GM19035 (cell line): ENCODE results near the gene DRC7.
A peak's percentile ranks its signal among the peaks of the same experiment; 100 is the strongest.

Experiments
- ATAC-seq: cut with Tn5 transposase; IDR thresholded peaks from one replicate; pipeline ENCODE4 v1.9.1; 2021; ENCODE audit not compliant: unreplicated experiment

DRC7 gene

DNA sequence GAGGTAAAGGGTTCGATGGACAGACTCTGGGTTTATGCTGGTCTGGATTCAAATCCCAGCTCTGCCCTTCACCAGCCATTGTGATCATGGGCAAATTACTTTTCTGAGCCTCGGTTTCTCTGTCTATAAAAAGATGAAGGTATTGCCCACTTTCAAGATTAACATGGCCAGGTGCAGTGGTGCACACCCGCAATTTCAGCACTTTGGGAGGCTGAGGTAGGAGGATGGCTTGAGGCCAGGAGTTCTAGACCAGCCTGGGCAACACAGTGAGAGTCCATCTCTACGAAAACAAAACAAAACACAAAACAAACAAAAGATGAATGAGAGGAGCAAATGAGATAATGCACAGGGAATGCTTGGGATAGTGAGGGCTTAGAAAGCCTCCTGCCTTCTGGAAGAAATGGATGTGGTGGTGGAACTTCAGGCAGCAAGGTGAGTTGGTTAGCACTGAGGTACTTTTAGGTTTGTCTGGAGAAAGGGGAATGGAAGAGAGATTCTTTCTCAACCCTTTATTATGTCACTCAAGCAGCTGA lies 18.0 kb upstream of the DRC7 start:
- no peak for ATAC-seq

DNA sequence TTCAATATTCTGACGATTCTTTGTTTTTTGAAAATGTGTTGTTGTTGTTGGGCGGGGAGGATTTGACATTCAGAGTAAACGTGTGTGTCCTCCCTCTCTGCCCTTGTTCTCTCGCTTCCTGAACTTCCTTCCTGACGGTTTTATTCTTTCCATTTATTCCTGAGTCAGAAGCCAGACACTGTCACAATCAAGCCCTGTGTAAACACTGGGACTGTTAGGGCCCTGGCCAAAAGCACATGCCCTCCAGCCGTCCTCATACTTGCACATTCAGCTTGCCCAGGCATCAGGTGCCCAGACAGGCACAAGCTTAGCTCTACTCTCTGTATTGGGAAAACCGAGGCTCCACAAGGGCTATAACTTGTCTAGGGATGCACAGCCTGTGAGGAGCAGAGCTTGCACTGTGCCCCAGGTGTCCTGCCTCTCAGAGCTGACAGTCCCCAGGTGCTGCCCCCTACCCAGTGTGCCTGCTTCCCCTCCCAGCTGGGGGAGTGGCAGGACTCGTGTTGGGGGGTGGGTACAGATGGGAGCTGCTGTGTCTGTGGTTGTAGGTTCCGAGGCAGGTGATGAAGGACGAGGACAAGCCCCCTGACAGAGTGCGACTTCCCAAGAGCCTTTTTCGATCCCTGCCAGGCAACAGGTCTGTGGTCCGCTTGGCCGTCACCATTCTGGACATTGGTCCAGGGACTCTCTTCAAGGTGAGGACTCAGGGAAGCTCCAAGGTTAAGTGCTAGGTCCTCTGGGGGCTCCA lies 16.8 kb upstream of the DRC7 start:
- ATAC-seq, result no peak

- ATAC-seq, result no peak
These were observed 15.6 kb upstream of the DRC7 start for GRCh38 chr16:57679016-57679415.

- ATAC-seq, result no peak
These were observed 14.7 kb upstream of the DRC7 start for GRCh38 chr16:57679767-57680482.

- no peak for ATAC-seq
These were observed 13.7 kb upstream of the DRC7 start for GRCh38 chr16:57680842-57681375.

- ATAC-seq, result no peak
These were observed 12.5 kb upstream of the DRC7 start for GRCh38 chr16:57681950-57682728.

DNA sequence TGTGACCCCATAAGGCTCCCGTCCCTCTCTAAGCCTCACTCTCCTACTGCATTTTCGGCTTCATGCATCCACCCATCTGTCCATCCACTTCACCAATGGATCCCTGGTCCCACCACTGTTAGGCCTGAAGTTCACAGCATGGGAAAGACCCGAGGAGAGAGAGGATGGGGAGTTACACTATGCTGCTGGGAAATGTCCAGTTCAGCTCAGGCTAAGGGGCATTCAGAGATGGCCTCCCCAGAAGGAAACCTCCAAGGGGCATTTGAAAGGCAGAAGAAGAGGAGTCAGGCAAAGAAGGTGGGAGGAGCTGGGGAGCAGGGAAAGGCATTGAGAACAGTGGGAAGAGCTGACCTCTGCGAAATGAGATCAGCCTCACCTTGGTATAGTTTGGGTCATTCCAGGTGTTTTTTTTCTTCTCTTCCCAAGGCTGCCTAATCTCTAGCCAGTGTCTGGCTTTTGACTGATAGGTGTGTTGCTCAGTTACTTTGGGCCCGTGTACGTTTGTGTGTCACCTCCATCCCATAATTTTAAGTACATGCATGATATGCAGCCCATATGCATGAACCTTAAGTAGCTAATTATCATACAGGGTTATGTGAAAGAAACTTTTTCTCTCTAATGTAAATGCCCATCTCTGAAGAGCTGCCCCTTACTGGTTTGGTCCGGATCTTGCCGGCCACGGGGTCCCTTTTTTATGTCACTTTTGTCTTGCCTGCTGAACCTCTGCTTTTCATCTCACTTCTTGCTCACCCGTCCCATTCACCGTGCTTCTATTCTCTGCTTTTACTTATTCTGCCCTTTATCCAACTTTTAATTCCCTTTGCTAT lies 11.6 kb upstream of the DRC7 start:
- no peak for ATAC-seq

DNA sequence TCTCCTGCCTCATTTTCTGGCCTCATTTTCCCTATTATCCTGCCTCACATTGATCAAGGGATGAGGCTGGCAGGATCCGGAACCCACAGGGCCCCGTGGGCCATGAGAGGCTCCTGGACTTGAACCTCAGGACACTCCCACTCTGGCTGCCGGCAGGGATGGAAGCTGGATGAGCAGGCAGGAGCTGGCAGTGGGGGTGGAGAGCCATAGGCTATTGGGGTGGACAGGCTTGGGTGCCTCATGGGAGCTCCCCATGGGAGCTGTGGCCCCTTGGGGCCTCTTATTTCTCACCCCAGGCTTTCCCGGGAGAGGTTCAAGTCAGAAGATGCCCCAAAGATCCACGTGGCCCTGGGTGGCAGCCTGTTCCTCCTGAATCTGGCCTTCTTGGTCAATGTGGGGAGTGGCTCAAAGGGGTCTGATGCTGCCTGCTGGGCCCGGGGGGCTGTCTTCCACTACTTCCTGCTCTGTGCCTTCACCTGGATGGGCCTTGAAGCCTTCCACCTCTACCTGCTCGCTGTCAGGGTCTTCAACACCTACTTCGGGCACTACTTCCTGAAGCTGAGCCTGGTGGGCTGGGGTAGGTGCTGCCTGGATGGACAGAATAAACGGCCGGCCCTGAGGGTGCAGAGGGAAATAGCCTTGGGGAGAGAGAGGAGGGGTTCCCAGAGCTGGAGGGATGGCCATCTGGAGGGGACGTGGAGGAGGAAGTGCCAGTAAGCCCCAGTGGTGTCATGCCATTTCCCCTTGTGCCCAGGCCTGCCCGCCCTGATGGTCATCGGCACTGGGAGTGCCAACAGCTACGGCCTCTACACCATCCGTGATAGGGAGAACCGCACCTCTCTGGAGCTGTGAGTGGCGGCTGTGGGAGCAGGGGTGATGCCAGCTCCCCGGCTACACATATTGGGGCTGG lies 10.7 kb upstream of the DRC7 start:
- no peak for ATAC-seq

- ATAC-seq, result no peak
These were observed 9.8 kb upstream of the DRC7 start for GRCh38 chr16:57684626-57685358.

DNA sequence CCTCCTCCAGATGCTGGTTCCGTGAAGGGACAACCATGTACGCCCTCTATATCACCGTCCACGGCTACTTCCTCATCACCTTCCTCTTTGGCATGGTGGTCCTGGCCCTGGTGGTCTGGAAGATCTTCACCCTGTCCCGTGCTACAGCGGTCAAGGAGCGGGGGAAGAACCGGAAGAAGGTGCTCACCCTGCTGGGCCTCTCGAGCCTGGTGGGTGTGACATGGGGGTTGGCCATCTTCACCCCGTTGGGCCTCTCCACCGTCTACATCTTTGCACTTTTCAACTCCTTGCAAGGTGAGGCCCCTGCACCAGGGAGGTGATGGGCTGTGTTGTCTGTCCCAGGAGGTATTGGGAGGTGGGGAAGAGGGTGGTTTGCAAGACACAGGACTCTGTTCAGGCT lies 9.0 kb upstream of the DRC7 start:
- no peak for ATAC-seq

DNA sequence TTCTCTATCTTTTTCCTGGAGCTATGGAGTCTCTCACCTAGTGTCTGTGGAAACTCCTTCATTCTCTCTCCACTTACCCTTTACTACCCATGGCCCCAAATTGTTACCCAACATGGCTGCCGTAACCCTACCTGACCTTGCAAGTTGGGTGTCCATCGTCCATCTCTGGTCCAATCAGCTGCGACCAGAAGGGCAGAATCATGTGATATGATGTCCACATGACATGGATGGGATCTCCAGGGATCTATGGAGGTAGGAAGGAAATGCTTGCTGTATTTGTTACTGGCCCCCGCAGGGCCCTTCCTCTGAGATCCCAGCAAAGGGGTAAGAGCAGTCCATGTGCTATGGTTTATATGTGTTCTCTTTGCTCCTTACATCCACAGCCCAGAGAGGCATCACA lies 8.0 kb upstream of the DRC7 start:
- no peak for ATAC-seq

- ATAC-seq, result no peak
These were observed 7.2 kb upstream of the DRC7 start for GRCh38 chr16:57687363-57687929.

DNA sequence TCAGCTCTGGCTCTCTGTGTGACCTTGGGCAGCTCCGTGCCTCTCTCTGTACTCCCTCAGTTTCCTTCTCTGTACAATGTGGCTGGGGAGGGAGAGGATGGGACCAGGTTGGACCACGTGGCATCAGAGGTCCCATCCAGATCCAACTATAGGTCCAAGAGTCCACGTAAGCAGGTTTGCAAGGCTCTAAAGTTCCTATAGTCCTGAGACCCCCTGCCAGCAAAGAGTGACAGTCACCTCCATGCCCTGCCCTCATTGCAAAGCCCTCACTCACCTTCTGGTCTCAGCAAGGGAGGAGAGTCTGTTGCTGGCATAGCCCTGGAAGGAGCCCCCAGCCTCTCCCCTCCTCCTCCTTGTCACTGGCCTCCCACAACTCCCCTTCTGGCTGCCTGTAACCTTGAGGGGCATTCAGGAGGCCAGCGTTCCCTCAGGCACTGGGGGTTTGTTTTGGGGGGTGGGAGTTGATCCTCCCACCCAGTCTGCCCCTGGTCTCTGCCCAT lies 6.1 kb upstream of the DRC7 start:
- ATAC-seq, result no peak

GRCh38 chr16:57688987-57689761 lies 5.4 kb upstream of the DRC7 start:
- ATAC-seq, result no peak

DNA sequence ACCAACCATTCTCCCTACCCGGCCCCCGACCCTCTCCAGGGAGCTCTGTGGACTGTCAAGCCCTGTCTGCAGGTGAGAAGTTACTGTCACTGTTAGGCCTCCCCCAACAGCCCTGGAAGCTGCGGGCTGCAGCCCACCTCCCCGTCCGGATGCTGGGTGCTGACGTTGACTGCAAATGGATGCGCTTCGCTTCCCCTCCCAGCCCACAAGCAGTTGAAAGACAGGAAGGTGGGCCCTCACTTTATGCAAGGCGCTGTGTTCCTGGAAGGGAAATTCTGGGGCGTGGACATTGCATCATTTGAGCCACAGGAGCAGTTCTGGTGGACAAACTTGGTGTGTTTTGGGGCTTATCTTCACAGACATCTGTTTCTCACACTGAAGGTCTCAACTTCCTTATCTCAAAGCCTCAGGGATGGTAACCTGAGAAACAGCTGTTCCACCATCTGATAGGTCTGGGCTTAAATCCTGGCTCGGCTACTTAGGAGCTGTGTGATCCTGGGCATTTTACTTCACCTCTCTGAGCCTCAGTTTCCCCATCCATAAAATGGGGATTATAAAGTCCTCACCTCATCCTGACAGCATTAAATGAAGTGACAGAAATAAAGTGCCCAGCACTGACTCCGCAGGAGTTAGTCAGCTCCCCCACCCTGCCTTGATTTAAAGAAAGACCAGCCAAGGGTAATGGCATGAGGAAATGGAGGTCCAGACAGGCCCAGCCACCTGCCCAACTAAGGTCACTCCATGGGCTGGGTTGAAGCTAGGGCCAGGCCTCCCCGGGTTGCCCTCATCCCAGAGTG lies 4.6 kb upstream of the DRC7 start:
- peak; percentile 63 for ATAC-seq

DNA sequence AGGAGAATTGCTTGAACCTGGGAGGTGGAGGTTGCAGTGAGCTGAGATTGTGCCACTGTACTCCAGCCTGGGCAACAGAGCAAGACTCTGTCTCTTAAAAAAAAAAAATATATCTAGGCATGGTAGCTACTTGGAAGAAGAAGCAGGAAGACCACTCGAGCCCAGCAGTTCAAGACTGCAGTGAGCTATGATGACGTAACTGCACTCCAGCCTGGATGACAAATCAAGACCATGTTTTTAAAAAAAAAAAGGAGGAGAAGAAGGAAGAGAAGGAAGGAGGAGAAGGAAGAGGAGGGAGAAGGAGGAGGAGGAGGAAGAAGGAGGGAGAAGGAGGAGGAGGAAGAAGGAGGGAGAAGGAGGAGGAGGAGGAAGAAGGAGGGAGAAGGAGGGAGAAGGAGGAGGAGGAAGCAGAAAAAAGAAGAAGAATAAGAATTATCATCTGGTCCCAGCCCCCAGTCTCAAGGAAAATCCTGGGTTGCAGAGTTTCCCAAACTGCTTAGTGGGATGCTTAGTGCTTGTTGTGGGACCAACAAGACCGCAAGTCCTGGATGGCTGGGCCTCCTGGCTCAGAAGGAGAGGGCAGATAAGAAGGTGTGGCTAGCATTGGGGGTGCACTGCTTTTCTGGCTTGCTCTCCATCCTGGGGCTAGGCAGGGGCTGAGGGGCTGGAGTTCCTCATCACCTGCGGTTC lies 3.7 kb upstream of the DRC7 start:
- ATAC-seq, result no peak
